HFF-Myc (cell line): ENCODE results near the gene SANBR.
"Not testable (repeated sequence)": the region's sequence is repeated elsewhere in the genome, so short reads cannot be mapped to it uniquely, and the experiment has no call there.

Experiments used
- DNase-seq: peaks from one replicate; pipeline ENCODE4 v3.0.0-alpha.2; 2011; ENCODE audit warnings: low read depth; ENCODE audit errors: extremely low read depth
- H3K4me3 ChIP-seq: replicated peaks from 2 replicates; pipeline ENCODE4 v1.5.1; 2011; ENCODE audit warnings: low read depth, mild to moderate bottlenecking, control low read depth, low read length
- CTCF ChIP-seq: IDR thresholded peaks from 2 replicates; pipeline ENCODE4 v1.5.1; 2012; ENCODE audit warnings: mild to moderate bottlenecking, low read depth, low read length, control low read depth; ENCODE audit errors: missing control alignments

SANBR gene

GRCh38 chr2:61018798-61019197 is 46.9 kb upstream of the SANBR start:
- no peak for TF ChIP-seq CTCF
- peak overlapping the region; percentile 76 for H3K4me3 ChIP-seq

GRCh38 chr2:61021228-61021660 is 44.4 kb upstream of the SANBR start:
- H3K4me3 ChIP-seq: no peak overlapping the region
- TF ChIP-seq CTCF: no peak
- no peak for DNase-seq

More at GRCh38 chr2:61018798-61019197, 46.9 kb upstream of the SANBR start:
- DNase-seq: no peak

- no peak for TF ChIP-seq CTCF
- DNase-seq: no peak
- no peak overlapping the region for H3K4me3 ChIP-seq
Observed at GRCh38 chr2:61023670-61024069, 42.0 kb upstream of the SANBR start.

GRCh38 chr2:61029533-61029932 is 36.1 kb upstream of the SANBR start:
- no peak for TF ChIP-seq CTCF
- DNase-seq: no peak
- no peak overlapping the region for H3K4me3 ChIP-seq

GRCh38 chr2:61034592-61034991 is 31.1 kb upstream of the SANBR start:
- H3K4me3 ChIP-seq, DNase-seq: not testable (repeated sequence)

GRCh38 chr2:61036643-61037042 is 29.0 kb upstream of the SANBR start:
- H3K4me3 ChIP-seq, DNase-seq: not testable (repeated sequence)

GRCh38 chr2:61042807-61043206 is 22.9 kb upstream of the SANBR start:
- no peak for DNase-seq
- no peak overlapping the region for H3K4me3 ChIP-seq
- TF ChIP-seq CTCF: no peak

- no peak for DNase-seq
- no peak for TF ChIP-seq CTCF
Observed at GRCh38 chr2:61044636-61045035, 21.0 kb upstream of the SANBR start.

More at GRCh38 chr2:61044636-61045035, 21.0 kb upstream of the SANBR start:
- no peak overlapping the region for H3K4me3 ChIP-seq
